HUES48 (cell line): ENCODE measurements around the gene LRRC71.

ENCODE experiments used
- H3K27ac ChIP-seq: one replicate; pipeline ENCODE4 v1.7.0; 2013; ENCODE audit warnings: low read depth, low read length, inconsistent platforms
- H3K27me3 ChIP-seq: 2 replicates; pipeline ENCODE4 v1.6.1; 2013; ENCODE audit warnings: mild to moderate bottlenecking, low read length; ENCODE audit not compliant: control insufficient read depth, insufficient read depth
- H3K36me3 ChIP-seq: 2 replicates; pipeline ENCODE4 v1.6.1; 2013; ENCODE audit warnings: low read length; ENCODE audit not compliant: control insufficient read depth, insufficient read depth
- H3K4me1 ChIP-seq: 2 replicates; pipeline ENCODE4 v1.6.1; 2013; ENCODE audit warnings: mild to moderate bottlenecking, low read length; ENCODE audit not compliant: control insufficient read depth, insufficient read depth
- H3K4me3 ChIP-seq: 2 replicates; pipeline ENCODE4 v1.5.1; 2013; ENCODE audit warnings: mild to moderate bottlenecking, low read depth, low read length
- H3K9ac ChIP-seq: 2 replicates; pipeline ENCODE4 v1.6.1; 2013; ENCODE audit warnings: mild to moderate bottlenecking, low read depth, low read length, moderate library complexity
- H3K9me3 ChIP-seq: 2 replicates; pipeline ENCODE4 v1.6.1; 2013; ENCODE audit warnings: low read length; ENCODE audit not compliant: control insufficient read depth, insufficient read depth

LRRC71 gene

GRCh38 chr1:156920233-156921052, at the start of gene LRRC71:
Gene LRRC71, plus strand, starts transcription at chr1:156920632. Its CDS starts 172 bp downstream, at chr1:156920804.
- H3K9ac ChIP-seq = no peak within 1 kb of the TSS
- no peak within 1 kb of the TSS for H3K27ac ChIP-seq
- H3K36me3 ChIP-seq = no peaks in the 10 kb centered on the region
- H3K4me1 ChIP-seq = peaks cover 9% of the 10 kb centered on the region
- H3K4me3 ChIP-seq = peak within 1 kb of the TSS; percentile 58
- peaks cover 77% of the 10 kb centered on the region for H3K27me3 ChIP-seq
- H3K9me3 ChIP-seq = no peaks in the 10 kb centered on the region

GRCh38 chr1:156873659-156874058, 46.8 kb upstream of the LRRC71 start:
- Histone ChIP-seq H3K4me1 (peaks cover 5% of the 10 kb centered on the region; the same call in 1 of the 2 replicates), H3K27ac (no peak overlapping the region), H3K9ac (no peak overlapping the region), H3K36me3 (no peaks in the 10 kb centered on the region), H3K4me3 (no peak overlapping the region), H3K9me3 (no peaks in the 10 kb centered on the region), H3K27me3 (peaks cover 39% of the 10 kb centered on the region)

- Histone ChIP-seq H3K4me1 (peaks cover 5% of the 10 kb centered on the region; the same call in 1 of the 2 replicates), H3K4me3 (no peak overlapping the region), H3K9me3 (no peaks in the 10 kb centered on the region), H3K27me3 (peaks cover 44% of the 10 kb centered on the region), H3K27ac (no peak overlapping the region), H3K36me3 (no peaks in the 10 kb centered on the region), H3K9ac (no peak overlapping the region)
These were observed 46.3 kb upstream of the LRRC71 start for GRCh38 chr1:156874142-156874541.

GRCh38 chr1:156874572-156875340, 45.7 kb upstream of the LRRC71 start:
- Histone ChIP-seq H3K9ac (no peak overlapping the region), H3K27ac (no peak overlapping the region), H3K27me3 (peaks cover 44% of the 10 kb centered on the region)

GRCh38 chr1:156875341-156875615, 45.2 kb upstream of the LRRC71 start:
- no peaks in the 10 kb centered on the region for H3K9me3 ChIP-seq
- H3K27ac ChIP-seq = no peak overlapping the region
- peaks cover 43% of the 10 kb centered on the region for H3K27me3 ChIP-seq

More at GRCh38 chr1:156874572-156875340, 45.7 kb upstream of the LRRC71 start:
- peaks cover 5% of the 10 kb centered on the region; the same call in 1 of the 2 replicates for H3K4me1 ChIP-seq
- no peak overlapping the region for H3K4me3 ChIP-seq
- no peaks in the 10 kb centered on the region for H3K36me3 ChIP-seq
- no peaks in the 10 kb centered on the region for H3K9me3 ChIP-seq

GRCh38 chr1:156876281-156876680, 44.2 kb upstream of the LRRC71 start:
- no peak overlapping the region for H3K9ac ChIP-seq
- H3K4me3 ChIP-seq = no peak overlapping the region
- H3K27ac ChIP-seq = no peak overlapping the region
- H3K9me3 ChIP-seq = no peaks in the 10 kb centered on the region
- H3K27me3 ChIP-seq = peaks cover 43% of the 10 kb centered on the region
- peaks cover 5% of the 10 kb centered on the region; the same call in 1 of the 2 replicates for H3K4me1 ChIP-seq
- no peaks in the 10 kb centered on the region for H3K36me3 ChIP-seq

More at GRCh38 chr1:156875341-156875615, 45.2 kb upstream of the LRRC71 start:
- H3K36me3 ChIP-seq = no peaks in the 10 kb centered on the region
- H3K9ac ChIP-seq = no peak overlapping the region
- peaks cover 5% of the 10 kb centered on the region; the same call in 1 of the 2 replicates for H3K4me1 ChIP-seq
- no peak overlapping the region for H3K4me3 ChIP-seq

GRCh38 chr1:156877433-156878170, 42.8 kb upstream of the LRRC71 start:
- H3K27ac ChIP-seq = no peak overlapping the region
- peaks cover 43% of the 10 kb centered on the region for H3K27me3 ChIP-seq
- no peaks in the 10 kb centered on the region for H3K9me3 ChIP-seq
- H3K4me3 ChIP-seq = no peak overlapping the region
- peaks cover 5% of the 10 kb centered on the region; the same call in 1 of the 2 replicates for H3K4me1 ChIP-seq
- H3K9ac ChIP-seq = no peak overlapping the region
- no peaks in the 10 kb centered on the region for H3K36me3 ChIP-seq

- no peaks in the 10 kb centered on the region for H3K36me3 ChIP-seq
- peaks cover 12% of the 10 kb centered on the region; the same call in 1 of the 2 replicates for H3K4me1 ChIP-seq
- H3K4me3 ChIP-seq = no peak overlapping the region
- no peaks in the 10 kb centered on the region for H3K9me3 ChIP-seq
- H3K27me3 ChIP-seq = peaks cover 54% of the 10 kb centered on the region
- no peak overlapping the region for H3K27ac ChIP-seq
- H3K9ac ChIP-seq = no peak overlapping the region
These were observed 40.6 kb upstream of the LRRC71 start for GRCh38 chr1:156879876-156880275.

GRCh38 chr1:156880473-156880872, 40.0 kb upstream of the LRRC71 start:
- Histone ChIP-seq H3K9ac (no peak overlapping the region), H3K9me3 (no peaks in the 10 kb centered on the region), H3K27me3 (peaks cover 55% of the 10 kb centered on the region), H3K4me3 (no peak overlapping the region), H3K27ac (no peak overlapping the region), H3K4me1 (peaks cover 18% of the 10 kb centered on the region; the same call in 1 of the 2 replicates), H3K36me3 (no peaks in the 10 kb centered on the region)

GRCh38 chr1:156881101-156881500, 39.3 kb upstream of the LRRC71 start:
- no peaks in the 10 kb centered on the region for H3K36me3 ChIP-seq
- peaks cover 56% of the 10 kb centered on the region for H3K27me3 ChIP-seq
- no peak overlapping the region for H3K9ac ChIP-seq
- H3K4me1 ChIP-seq = peaks cover 24% of the 10 kb centered on the region
- H3K9me3 ChIP-seq = no peaks in the 10 kb centered on the region
- H3K4me3 ChIP-seq = no peak overlapping the region
- no peak overlapping the region for H3K27ac ChIP-seq
